RWPE2 (cell line): ENCODE results near the gene TGIF2.

Source experiments
- ATAC-seq: fragments of 200-7000 bp; cut with Tn5 transposase; 3 replicates; pipeline ENCODE4 v1.9.1; 2021; ENCODE audit warnings: low read depth
- DNase-seq: peaks from one replicate; pipeline ENCODE4 v3.0.0-alpha.2; 2020; ENCODE audit warnings: low spot score
- H3K27ac ChIP-seq: fragments of 450-650 bp; 2 replicates; pipeline ENCODE4 v1.5.1; 2017; ENCODE audit warnings: mild to moderate bottlenecking; ENCODE audit not compliant: poor library complexity, severe bottlenecking
- H3K27me3 ChIP-seq: fragments of 250-450 bp; sonication (Bioruptor Pico); 2 replicates; pipeline ENCODE4 v1.5.1; 2021; ENCODE audit warnings: mild to moderate bottlenecking, moderate library complexity; ENCODE audit not compliant: insufficient read depth, poor library complexity, severe bottlenecking
- H3K36me3 ChIP-seq: fragments of 250-450 bp; sonication (Bioruptor Pico); 2 replicates; pipeline ENCODE4 v1.5.1; 2020; ENCODE audit warnings: low read depth, mild to moderate bottlenecking, moderate library complexity
- H3K4me1 ChIP-seq: fragments of 250-450 bp; sonication (Bioruptor Pico); 2 replicates; pipeline ENCODE4 v1.5.1; 2021; ENCODE audit warnings: mild to moderate bottlenecking, moderate library complexity; ENCODE audit not compliant: insufficient read depth, poor library complexity, severe bottlenecking
- H3K4me3 ChIP-seq: fragments of 250-450 bp; sonication (Bioruptor Pico); 2 replicates; pipeline ENCODE4 v1.5.1; 2021; ENCODE audit warnings: mild to moderate bottlenecking, moderate library complexity; ENCODE audit not compliant: severe bottlenecking
- H3K9me3 ChIP-seq: fragments of 250-450 bp; sonication (Bioruptor Pico); 2 replicates; pipeline ENCODE4 v1.5.1; 2021; ENCODE audit warnings: mild to moderate bottlenecking, moderate library complexity; ENCODE audit not compliant: severe bottlenecking
- CTCF ChIP-seq: fragments of 450-650 bp; IDR thresholded peaks from one replicate; pipeline ENCODE4 v1.5.1; 2017; ENCODE audit warnings: mild to moderate bottlenecking, moderate library complexity; ENCODE audit not compliant: poor library complexity, severe bottlenecking

TGIF2 gene

DNA sequence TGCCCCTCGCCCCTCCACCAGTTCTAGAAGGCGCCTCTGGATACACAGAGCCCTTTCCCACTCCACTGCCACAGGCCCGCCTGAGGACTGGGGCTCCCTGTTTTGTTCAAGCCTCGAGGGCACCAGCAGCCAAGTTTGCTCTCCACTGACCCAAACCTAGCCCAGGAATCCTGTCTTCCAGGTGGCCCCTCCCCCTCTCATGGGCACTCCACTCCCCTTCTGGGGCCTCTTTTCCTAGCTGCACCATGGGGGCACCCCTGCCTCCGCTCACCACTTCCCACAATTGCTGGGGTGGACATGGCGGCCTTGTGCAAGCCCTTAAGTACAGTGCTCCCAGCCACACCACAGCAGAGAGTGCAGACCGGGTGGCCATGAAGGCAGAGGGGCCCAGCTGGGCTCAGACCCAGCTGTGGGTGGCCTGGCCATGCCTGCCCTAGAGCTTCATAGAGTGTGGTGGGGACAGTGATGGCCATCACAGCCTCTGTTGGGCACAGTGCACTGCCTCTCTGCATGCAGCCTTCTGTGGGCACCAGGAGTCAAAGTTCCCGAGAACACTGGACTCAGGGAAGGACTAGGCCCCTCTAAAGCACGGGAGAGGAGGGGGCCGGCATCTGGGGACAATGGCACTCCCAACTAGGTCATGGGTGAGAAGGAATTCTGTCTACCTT, 30.7 kb upstream of the TGIF2 start:
- Histone ChIP-seq H3K4me3 (no peak overlapping the region), H3K36me3 (peaks cover 9% of the 10 kb centered on the region), H3K27me3 (no peaks in the 10 kb centered on the region), H3K27ac (no peak overlapping the region), H3K4me1 (no peaks in the 10 kb centered on the region), H3K9me3 (no peaks in the 10 kb centered on the region)
- TF ChIP-seq CTCF, result no peak
- ATAC-seq (no peak), DNase-seq (no peak)

DNA sequence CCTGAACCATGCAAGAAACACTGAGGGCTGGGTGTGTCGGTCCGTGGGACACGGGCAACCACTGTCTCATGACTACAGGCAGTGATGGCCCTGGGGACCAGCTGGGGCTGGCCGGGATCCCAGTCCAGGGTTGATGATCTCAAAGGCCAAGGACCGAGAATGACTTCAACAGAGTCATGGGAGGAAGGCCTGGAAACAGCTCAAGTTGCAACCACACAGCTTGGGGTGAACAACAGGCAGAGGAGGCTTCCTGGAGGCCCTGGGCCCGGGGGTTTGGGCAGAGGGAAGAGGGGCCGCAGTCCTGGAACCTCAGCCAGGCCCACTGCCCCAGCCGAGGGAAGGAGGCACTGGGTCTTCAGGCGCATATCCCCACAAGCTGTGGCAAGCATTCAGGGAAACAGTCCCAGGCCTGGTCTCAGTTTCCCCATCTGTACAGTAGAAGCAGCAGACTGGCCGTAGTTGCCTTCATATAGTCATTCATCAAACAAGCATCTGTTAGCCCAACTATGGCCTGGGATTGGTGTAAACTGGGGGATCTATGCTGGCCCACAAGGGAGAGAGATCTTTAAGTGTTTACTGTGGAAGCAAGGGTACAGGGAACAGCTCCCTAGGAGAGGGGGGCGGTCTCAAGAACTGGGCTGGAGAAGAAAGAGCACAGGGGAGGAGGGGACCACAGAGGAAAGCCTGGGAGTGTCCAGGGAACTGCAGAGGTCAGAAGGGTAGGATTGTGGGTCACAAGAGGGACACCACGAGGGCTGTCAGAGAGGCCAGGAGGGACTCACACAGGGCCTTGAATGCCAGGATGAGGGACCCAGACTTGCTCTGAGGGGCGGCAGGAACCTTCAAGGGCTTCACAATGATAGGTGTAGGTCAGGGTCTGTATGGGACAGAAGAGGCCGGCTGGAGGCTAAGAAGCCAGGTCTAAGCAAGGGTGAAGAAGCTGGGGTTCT, 29.9 kb upstream of the TGIF2 start:
- peaks cover 9% of the 10 kb centered on the region for H3K36me3 ChIP-seq
- TF ChIP-seq CTCF, result no peak
- no peaks in the 10 kb centered on the region for H3K27me3 ChIP-seq
- no peak overlapping the region for H3K27ac ChIP-seq
- no peaks in the 10 kb centered on the region for H3K9me3 ChIP-seq
- H3K4me1 ChIP-seq, result no peaks in the 10 kb centered on the region
- no peak overlapping the region for H3K4me3 ChIP-seq
- no peak for ATAC-seq
- DNase-seq, result no peak

DNA sequence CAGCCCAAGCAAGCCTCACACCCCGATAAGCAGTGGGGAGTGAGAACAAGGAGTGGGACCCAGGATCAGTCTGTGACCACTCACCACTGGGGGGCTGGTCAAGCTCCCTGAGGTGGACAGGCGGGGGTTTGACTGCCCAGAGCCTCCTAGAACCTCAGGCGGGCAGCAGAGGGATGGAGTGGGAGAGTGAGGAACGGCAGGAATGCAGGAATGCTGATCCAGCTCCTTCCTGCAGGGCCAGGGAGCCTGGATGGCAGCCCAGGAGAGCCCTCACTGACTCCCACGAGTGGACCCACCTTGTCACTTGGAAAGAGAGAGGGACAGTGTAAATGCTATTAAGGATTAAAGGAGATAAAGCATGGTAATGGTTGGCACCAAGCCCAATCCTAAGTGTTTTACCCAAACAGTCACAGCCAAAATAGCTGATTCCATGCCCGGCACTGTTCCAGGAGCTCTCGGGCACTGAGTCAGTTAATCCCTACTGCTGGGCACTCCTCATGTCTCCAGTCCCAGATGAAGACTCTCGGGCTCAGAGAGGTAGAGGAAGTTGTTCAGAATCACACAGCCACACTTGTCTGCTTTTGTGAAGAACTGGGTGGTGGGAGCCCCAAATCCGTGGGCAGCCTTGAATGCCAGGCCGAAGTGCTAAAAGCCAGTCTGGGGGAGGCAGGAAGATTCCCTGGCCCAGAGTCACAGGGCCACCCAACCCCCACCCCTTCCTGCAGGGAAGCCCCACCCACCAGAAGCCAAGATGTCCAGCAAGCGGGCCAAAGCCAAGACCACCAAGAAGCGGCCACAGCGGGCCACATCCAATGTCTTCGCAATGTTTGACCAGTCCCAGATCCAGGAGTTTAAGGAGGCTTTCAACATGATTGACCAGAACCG, 29.0 kb upstream of the TGIF2 start:
- H3K4me1 ChIP-seq, result no peaks in the 10 kb centered on the region
- H3K4me3 ChIP-seq, result no peak overlapping the region
- no peaks in the 10 kb centered on the region for H3K27me3 ChIP-seq
- ATAC-seq, result peak; percentile 5; the same call in 2 of the 3 replicates
- no peak for TF ChIP-seq CTCF
- no peak for DNase-seq
- H3K36me3 ChIP-seq, result peaks cover 9% of the 10 kb centered on the region
- H3K27ac ChIP-seq, result no peak overlapping the region
- no peaks in the 10 kb centered on the region for H3K9me3 ChIP-seq

DNA sequence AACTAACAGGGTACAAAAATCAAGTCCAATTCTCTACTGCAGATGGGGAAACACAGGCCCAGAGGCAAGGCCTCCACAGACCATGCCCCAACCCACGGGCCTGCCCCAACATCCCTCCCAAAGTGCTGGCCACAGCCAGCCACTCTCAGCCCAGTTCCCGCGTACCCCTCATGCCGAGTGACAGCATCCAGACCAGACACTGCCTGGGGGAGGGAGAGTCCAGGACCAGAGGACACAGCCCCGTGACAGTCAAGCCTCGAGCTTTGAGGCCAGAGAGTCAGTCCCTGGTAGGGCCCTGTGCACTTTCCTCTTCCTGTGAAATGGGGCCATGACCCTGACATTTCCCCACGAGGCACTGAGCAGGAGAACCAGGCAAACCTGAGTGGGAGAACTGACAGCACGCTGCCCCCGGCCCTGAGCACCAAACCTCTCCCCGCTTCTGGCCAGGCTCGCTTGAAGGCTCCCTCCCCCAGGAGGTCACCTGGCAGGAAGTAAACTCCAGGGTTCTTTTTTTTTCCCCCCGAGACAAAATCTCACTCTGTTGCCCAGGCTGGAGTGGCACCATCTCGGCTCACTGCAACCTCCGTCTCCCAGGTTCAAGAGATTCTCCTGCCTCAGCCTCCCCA, 27.2 kb upstream of the TGIF2 start:
- no peaks in the 10 kb centered on the region for H3K27me3 ChIP-seq

More for the DNA sequence above, 27.2 kb upstream of the TGIF2 start:
- Histone ChIP-seq H3K4me1 (no peaks in the 10 kb centered on the region), H3K27ac (no peak overlapping the region), H3K36me3 (peaks cover 9% of the 10 kb centered on the region), H3K4me3 (no peak overlapping the region), H3K9me3 (no peaks in the 10 kb centered on the region)
- TF ChIP-seq CTCF, result no peak
- ATAC-seq, result no peak
- DNase-seq, result no peak
